Muscle layer of duodenum (tissue), 2 donors: ENCODE measurements around the gene JOSD2.
"Not testable (repeated sequence)": the region's sequence is repeated elsewhere in the genome, so short reads cannot be mapped to it uniquely, and the experiment has no call there.

Experiments
- H3K27ac ChIP-seq: one replicate; pipeline ENCODE4 v1.7.0; 2013; ENCODE audit warnings: mild to moderate bottlenecking, low read length
- H3K27me3 ChIP-seq: one replicate; pipeline ENCODE4 v1.7.0; 2013; ENCODE audit warnings: low read depth, mild to moderate bottlenecking, control low read depth, low read length
- H3K36me3 ChIP-seq, 2 donors: one replicate each; pipeline ENCODE4 v1.7.0; 2013; ENCODE audit warnings: low read length in 2 of 2, control low read depth in 1 of 2, mild to moderate bottlenecking in 1 of 2; ENCODE audit not compliant: insufficient read depth in 2 of 2, control insufficient read depth in 1 of 2
- H3K4me1 ChIP-seq, 2 donors: one replicate each; pipeline ENCODE4 v1.7.0; 2013; ENCODE audit warnings: low read length in 2 of 2, mild to moderate bottlenecking in 2 of 2, control low read depth in 1 of 2, moderate library complexity in 1 of 2; ENCODE audit not compliant: insufficient read depth in 2 of 2, control insufficient read depth in 1 of 2
- H3K4me3 ChIP-seq, 2 donors: one replicate each; pipeline ENCODE4 v1.7.0; 2013; ENCODE audit warnings: low read length in 2 of 2, low read depth in 1 of 2, mild to moderate bottlenecking in 1 of 2
- H3K9me3 ChIP-seq, 2 donors: one replicate each; pipeline ENCODE4 v1.7.0; 2013; ENCODE audit warnings: low read length in 2 of 2, control low read depth in 1 of 2, mild to moderate bottlenecking in 1 of 2; ENCODE audit not compliant: control insufficient read depth in 1 of 2
- donor health status: healthy.

Gene JOSD2

GRCh38 chr19:50537769-50538230, 26.8 kb upstream of the JOSD2 start:
- H3K27me3 ChIP-seq = no peaks in the 10 kb centered on the region
- H3K36me3 ChIP-seq = no peaks in the 10 kb centered on the region
- no peak overlapping the region for H3K27ac ChIP-seq
- H3K4me3 ChIP-seq = no peak overlapping the region
- H3K4me1 ChIP-seq = no peaks in the 10 kb centered on the region
- H3K9me3 ChIP-seq = peaks cover 0 to 5% of the 10 kb centered on the region in 2 donors

GRCh38 chr19:50537306-50537685, 26.3 kb upstream of the JOSD2 start:
- H3K4me1 ChIP-seq = no peaks in the 10 kb centered on the region
- H3K27me3 ChIP-seq = no peaks in the 10 kb centered on the region
- H3K9me3 ChIP-seq = peaks cover 3 to 10% of the 10 kb centered on the region in 2 donors
- H3K36me3 ChIP-seq = no peaks in the 10 kb centered on the region
- no peak overlapping the region for H3K4me3 ChIP-seq
- no peak overlapping the region for H3K27ac ChIP-seq

GRCh38 chr19:50536662-50537305, 25.8 kb upstream of the JOSD2 start:
- Histone ChIP-seq H3K27ac (no peak overlapping the region), H3K27me3 (no peaks in the 10 kb centered on the region), H3K9me3 (peaks cover 5 to 10% of the 10 kb centered on the region in 2 donors), H3K4me3 (no peak overlapping the region), H3K36me3 (no peaks in the 10 kb centered on the region), H3K4me1 (no peaks in the 10 kb centered on the region)

GRCh38 chr19:50535672-50536187, 24.7 kb upstream of the JOSD2 start:
- no peaks in the 10 kb centered on the region for H3K27me3 ChIP-seq
- H3K27ac ChIP-seq = no peak overlapping the region
- no peak overlapping the region for H3K4me3 ChIP-seq
- no peaks in the 10 kb centered on the region for H3K4me1 ChIP-seq
- peaks cover 5 to 10% of the 10 kb centered on the region in 2 donors for H3K9me3 ChIP-seq
- no peaks in the 10 kb centered on the region for H3K36me3 ChIP-seq

- Histone ChIP-seq H3K27me3 (no peaks in the 10 kb centered on the region), H3K36me3 (no peaks in the 10 kb centered on the region), H3K9me3 (peaks cover 5 to 10% of the 10 kb centered on the region in 2 donors), H3K4me1 (no peaks in the 10 kb centered on the region), H3K4me3 (no peak overlapping the region), H3K27ac (no peak overlapping the region)
Measured at GRCh38 chr19:50534478-50534877, 23.5 kb upstream of the JOSD2 start.

- H3K36me3 ChIP-seq = no peaks in the 10 kb centered on the region
- H3K27me3 ChIP-seq = no peaks in the 10 kb centered on the region
- no peaks in the 10 kb centered on the region for H3K4me1 ChIP-seq
- H3K9me3 ChIP-seq = peaks cover 5 to 10% of the 10 kb centered on the region in 2 donors
- H3K4me3 ChIP-seq = no peak overlapping the region
- no peak overlapping the region for H3K27ac ChIP-seq
Measured at GRCh38 chr19:50532952-50533351, 22.0 kb upstream of the JOSD2 start.

GRCh38 chr19:50531171-50531612, 20.2 kb upstream of the JOSD2 start:
- no peaks in the 10 kb centered on the region for H3K36me3 ChIP-seq
- no peak overlapping the region for H3K4me3 ChIP-seq
- H3K27ac ChIP-seq = no peak overlapping the region
- H3K4me1 ChIP-seq = no peaks in the 10 kb centered on the region
- H3K27me3 ChIP-seq = no peaks in the 10 kb centered on the region
- H3K9me3 ChIP-seq = peaks cover 5 to 10% of the 10 kb centered on the region in 2 donors

GRCh38 chr19:50528052-50528451, 17.1 kb upstream of the JOSD2 start:
- H3K27ac ChIP-seq, H3K36me3 ChIP-seq, H3K4me3 ChIP-seq, H3K9me3 ChIP-seq, H3K4me1 ChIP-seq, H3K27me3 ChIP-seq: not testable (repeated sequence)

GRCh38 chr19:50522881-50523280, 11.9 kb upstream of the JOSD2 start:
- H3K4me1 ChIP-seq = no peaks in the 10 kb centered on the region
- H3K36me3 ChIP-seq = no peaks in the 10 kb centered on the region
- H3K27me3 ChIP-seq = no peaks in the 10 kb centered on the region
- H3K4me3 ChIP-seq = no peak overlapping the region
- H3K27ac ChIP-seq = no peak overlapping the region
- no peaks in the 10 kb centered on the region for H3K9me3 ChIP-seq

GRCh38 chr19:50520822-50521465, 10.0 kb upstream of the JOSD2 start:
- no peak overlapping the region for H3K27ac ChIP-seq
- H3K9me3 ChIP-seq = no peaks in the 10 kb centered on the region
- no peaks in the 10 kb centered on the region for H3K36me3 ChIP-seq
- H3K27me3 ChIP-seq = no peaks in the 10 kb centered on the region
- H3K4me1 ChIP-seq = no peaks in the 10 kb centered on the region
- no peak overlapping the region for H3K4me3 ChIP-seq

- Histone ChIP-seq H3K4me1 (no peaks in the 10 kb centered on the region), H3K9me3 (no peaks in the 10 kb centered on the region), H3K27ac (no peak overlapping the region), H3K27me3 (no peaks in the 10 kb centered on the region), H3K4me3 (no peak overlapping the region), H3K36me3 (no peaks in the 10 kb centered on the region)
Measured at GRCh38 chr19:50519006-50519575, 8.1 kb upstream of the JOSD2 start.
